LNCaP clone FGC (cell line): ENCODE results near the gene STPG3.

ENCODE experiments used
- DNase-seq: peaks from one replicate; pipeline ENCODE4 v3.0.0-alpha.2; 2011; ENCODE audit warnings: low read depth
- H3K4me3 ChIP-seq: 2 replicates; pipeline ENCODE4 v1.5.1; 2011; ENCODE audit warnings: mild to moderate bottlenecking, low read depth, low read length, control low read depth
- TF ChIP-seq, protein P1 (sequence below): IDR thresholded peaks from 2 replicates; pipeline ENCODE4 v1.5.1; 2012; ENCODE audit warnings: mild to moderate bottlenecking; ENCODE audit not compliant: control insufficient read depth, insufficient read depth; ENCODE audit errors: extremely low read depth

Gene STPG3

DNA sequence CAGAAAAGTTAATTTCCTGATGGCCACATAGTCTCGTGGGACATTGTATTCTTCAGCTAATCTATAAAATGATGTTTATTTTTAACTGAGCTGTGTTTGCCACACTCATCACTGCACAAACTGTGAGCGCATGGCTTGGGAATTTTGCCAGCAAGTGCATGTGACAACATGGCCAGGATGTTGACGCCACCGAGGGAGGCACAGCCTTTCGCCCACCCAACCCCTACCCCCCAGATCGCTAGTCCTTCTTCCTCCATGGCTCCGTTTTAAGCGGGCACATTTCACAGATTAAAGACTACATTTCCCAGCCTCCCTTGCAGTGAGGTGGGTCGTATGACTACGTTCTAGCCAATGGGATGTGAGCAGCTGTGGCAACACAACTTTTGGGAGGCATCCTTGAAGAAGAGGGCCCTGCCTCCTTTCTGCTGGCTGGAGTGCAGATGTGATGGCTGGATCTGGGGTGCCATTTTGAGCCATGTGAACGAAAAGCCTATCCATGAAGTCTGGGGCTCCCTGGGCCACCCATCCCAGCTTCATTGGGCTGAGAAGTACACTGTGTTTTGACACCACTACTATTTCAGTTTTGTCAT is 43.1 kb downstream of the STPG3 start:
- DNase-seq, result no peak
- H3K4me3 ChIP-seq, result no peak overlapping the region
- TF ChIP-seq, protein P1, sequence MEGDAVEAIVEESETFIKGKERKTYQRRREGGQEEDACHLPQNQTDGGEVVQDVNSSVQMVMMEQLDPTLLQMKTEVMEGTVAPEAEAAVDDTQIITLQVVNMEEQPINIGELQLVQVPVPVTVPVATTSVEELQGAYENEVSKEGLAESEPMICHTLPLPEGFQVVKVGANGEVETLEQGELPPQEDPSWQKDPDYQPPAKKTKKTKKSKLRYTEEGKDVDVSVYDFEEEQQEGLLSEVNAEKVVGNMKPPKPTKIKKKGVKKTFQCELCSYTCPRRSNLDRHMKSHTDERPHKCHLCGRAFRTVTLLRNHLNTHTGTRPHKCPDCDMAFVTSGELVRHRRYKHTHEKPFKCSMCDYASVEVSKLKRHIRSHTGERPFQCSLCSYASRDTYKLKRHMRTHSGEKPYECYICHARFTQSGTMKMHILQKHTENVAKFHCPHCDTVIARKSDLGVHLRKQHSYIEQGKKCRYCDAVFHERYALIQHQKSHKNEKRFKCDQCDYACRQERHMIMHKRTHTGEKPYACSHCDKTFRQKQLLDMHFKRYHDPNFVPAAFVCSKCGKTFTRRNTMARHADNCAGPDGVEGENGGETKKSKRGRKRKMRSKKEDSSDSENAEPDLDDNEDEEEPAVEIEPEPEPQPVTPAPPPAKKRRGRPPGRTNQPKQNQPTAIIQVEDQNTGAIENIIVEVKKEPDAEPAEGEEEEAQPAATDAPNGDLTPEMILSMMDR, result no peak

DNA sequence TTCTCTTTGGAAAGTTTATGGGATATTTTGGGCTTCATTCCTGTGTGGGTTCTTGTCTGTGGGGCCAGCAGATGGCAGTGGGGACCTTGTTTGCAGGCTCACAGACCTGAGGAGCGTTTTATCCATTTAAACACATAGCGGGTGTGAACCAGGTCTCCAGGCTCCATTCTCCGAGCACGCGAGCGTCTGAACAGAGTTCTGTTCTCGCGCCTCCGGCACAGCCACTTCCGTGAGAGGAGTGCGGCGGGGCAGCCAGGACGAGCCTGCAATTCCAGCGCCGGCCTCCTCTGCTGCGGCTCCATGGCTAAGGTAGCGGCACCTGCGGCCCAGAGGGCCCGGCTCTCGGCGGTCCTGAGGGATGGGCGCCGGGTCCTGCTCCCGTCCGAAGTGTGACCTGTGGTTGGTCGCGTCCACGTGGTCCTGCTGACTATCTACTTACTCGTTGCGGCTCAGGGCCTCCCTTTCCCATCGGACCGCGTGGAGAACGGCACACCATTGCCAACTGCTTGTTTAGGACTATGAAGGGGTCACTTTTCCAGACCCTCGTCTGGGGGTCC is 43.7 kb downstream of the STPG3 start:
- TF ChIP-seq, protein P1, result no peak
- no peak overlapping the region for H3K4me3 ChIP-seq
- DNase-seq, result no peak

DNA sequence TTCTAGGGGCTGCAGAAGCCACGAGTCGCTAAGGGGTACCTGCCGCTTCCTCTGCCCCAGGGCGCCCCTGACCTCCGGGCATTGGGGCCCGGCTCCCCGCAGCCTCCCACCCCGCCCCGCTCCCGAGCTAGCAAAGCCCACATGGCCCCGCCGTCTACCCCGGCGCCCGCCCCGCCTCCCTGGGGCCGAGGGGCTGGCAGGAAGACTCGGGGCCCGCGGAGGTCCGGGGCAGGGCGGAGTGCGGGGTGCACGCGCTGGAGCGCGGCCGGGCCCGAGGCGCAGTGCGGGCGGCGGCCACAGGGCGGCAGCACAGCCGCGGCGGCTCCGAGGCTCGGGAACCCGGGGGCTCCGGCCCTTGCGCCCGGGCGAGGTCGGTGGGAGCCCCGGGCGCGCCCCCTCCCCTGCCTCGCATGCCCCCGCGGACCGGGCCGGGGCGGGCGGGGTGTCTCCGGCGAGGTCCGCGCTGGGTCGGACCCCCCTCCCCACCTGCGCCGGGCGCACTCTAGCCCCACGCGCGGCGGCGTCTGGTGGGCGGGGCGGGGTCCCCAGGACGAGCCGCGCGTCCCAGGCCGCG is 44.2 kb downstream of the STPG3 start:
- TF ChIP-seq, protein P1, result peak; percentile 84
- no peak for DNase-seq
- no peak overlapping the region for H3K4me3 ChIP-seq

DNA sequence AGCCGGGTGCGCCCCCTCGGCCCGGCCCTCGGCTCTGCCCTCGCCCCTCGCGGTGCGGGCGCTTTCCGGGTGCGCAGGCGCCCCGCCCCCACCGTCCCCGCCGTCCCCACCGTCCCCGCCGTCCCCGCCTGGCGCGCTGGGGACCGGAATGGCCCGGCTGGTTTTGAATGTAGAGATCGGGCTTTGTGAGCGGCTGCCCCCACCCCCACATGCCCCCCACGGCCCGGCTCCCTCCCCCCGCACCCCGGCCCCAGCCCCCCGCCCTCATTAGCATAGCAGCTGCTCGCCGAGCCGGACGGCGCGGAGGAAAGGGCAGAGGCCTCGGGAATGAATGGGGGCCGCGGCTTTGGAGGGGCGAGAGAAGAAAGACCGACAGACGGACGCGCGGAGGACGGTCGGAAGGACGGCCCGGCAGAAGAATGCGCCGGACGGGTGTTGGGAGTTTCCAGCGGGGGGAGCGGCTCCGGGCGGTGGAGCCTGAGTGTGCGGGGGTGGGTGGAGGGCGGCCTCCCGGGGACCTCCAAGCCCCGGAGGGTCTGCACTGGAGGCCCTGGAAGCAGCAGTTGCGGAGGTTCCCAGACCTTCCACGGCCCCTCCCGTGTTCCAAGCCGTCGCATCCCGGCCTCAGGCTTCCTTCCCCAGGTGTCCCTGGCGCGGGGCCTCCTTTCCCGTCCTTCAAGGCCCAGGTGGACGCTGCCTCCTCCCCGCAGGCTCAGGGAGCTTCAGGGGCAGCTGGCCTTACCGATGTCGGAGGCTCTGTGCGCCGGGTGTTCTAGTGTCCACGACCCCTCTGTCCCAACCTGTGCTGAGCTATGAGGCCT is 45.0 kb downstream of the STPG3 start:
- TF ChIP-seq, protein P1, result no peak
- no peak overlapping the region for H3K4me3 ChIP-seq
- no peak for DNase-seq

DNA sequence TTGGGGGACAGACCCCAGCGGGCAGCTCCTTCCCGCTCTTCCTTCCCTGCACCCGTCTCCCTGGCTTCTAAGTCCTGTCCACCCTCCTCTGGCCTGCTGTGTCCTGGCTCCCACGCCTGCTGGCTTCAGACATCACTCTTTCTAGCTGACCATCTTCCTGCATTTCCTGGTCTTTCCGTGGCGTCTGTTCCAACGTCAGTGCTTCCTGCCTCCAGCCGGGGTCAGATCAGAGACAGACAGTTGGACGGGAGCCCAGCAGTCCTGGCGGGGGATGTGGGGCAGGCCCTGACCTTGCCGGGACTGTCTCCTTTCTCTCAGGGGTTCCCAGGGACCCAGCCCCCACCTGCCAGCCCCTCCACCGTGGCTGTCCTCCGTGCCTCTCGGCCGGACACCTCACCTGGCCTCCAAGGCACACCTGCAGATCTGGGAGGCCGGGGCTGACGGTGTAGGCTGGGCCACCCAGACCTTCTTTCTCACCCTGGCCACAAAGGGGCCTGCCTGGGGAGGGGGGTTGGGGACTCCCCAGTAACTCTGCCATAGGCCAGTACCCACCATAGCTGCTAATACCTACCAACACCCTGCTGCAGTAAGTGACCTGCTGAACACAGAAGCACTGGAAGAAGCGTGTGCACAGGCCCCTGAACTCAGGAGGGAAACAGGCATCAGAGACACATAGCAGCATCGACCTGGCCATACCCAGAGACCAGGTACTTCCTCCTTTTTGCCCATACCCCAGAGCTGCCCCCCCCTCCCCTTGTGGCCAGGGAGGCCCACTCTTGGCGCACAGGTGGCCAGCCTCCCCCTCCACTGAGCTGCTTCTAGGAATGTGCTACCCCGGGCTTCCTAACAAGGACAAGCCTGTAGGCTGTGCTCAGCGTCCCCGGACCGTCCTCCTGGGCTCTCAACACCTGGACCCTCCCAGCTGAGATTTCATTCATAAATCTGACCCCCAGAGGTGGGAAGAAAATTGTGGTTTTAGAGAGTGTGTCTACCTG is 45.9 kb downstream of the STPG3 start:
- TF ChIP-seq, protein P1, result no peak
- no peak for DNase-seq

DNA sequence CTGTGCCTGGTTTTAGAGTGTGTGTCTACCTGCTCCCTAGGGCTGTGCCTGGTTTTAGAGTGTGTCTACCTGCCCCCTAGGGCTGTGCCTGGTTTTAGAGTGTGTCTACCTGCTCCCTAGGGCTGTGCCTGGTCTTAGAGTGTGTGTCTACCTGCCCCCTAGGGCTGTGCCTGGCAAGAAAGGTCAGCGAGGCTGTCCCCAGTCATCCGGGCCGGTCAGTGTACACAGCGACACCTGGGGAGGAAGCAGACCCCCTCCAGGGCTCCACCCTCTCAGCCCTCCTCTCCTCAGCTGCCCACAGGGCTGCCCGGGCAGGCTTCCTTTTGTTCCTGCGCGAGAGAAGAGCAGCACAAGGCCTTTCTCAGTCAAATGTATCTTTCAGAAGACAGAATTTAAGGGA is 46.9 kb downstream of the STPG3 start:
- TF ChIP-seq, protein P1, result 0 out of 2 replicates have a peak, but pooled peaks have one; percentile 0
- DNase-seq, result no peak
- H3K4me3 ChIP-seq, result peak overlapping the region; percentile 25

More for the DNA sequence above, 45.9 kb downstream of the STPG3 start:
- no peak overlapping the region for H3K4me3 ChIP-seq
